Natural killer cell treated with Interleukin-12 subunit alpha and Interleukin-12 subunit beta and Interleukin-15 and Interleukin-18, amount 100 ng/mL, for 72 hours (primary cell): ENCODE results near the gene PLAAT2. TPM values are rescaled to one million over a fixed set of nuclear protein-coding genes. Genes with fewer than 3 reads are reported as not detected.
A peak's percentile ranks its signal among the peaks of the same experiment; 100 is the strongest.
"Not testable (repeated sequence)": the region's sequence is repeated elsewhere in the genome, so short reads cannot be mapped to it uniquely, and the experiment has no call there.

Experiments used
- ATAC-seq, 2 donors: fragments of 150-1000 bp; cut with Tn5 transposase in 1 of 2; sonication (Bioruptor Pico), chemical (Tn5 transposase) in 1 of 2; 2 replicates each; pipeline ENCODE4 v1.10.0; 2021
- DNase-seq: peaks from one replicate; pipeline ENCODE4 v3.0.0; 2022; ENCODE audit warnings: low spot score
- H3K27ac Mint-ChIP-seq, 2 donors: 1 replicate in 1 of 2; 2 replicates in 1 of 2; pipeline ENCODE4 v1.8.0; 2022; ENCODE audit warnings: mixed read lengths in 2 of 2, mild to moderate bottlenecking in 1 of 2, moderate library complexity in 1 of 2
- H3K27me3 Mint-ChIP-seq, 2 donors: 1 replicate in 1 of 2; 2 replicates in 1 of 2; pipeline ENCODE4 v1.8.0; 2022; ENCODE audit warnings: mixed read lengths in 2 of 2
- H3K36me3 Mint-ChIP-seq: one replicate; pipeline ENCODE4 v1.8.0; 2022; ENCODE audit warnings: mixed read lengths
- H3K4me1 Mint-ChIP-seq, 2 donors: 1 replicate in 1 of 2; 2 replicates in 1 of 2; pipeline ENCODE4 v1.8.0; 2022; ENCODE audit warnings: low read depth in 2 of 2, mixed read lengths in 2 of 2, mild to moderate bottlenecking in 1 of 2
- H3K4me3 Mint-ChIP-seq: one replicate; pipeline ENCODE4 v1.8.0; 2022; ENCODE audit warnings: mixed read lengths
- H3K9me3 Mint-ChIP-seq: 2 replicates; pipeline ENCODE4 v1.8.0; 2022; ENCODE audit warnings: mixed read lengths
- total RNA-seq, 2 donors: library from RNA; stranded (reverse); gene quantifications; one replicate each; pipeline ENCODE4 v1.2.3, GENCODE V29; 2022

PLAAT2 gene
- total RNA-seq = 1 to 10 TPM in 1 of 2 donors, not detected in 1; 1.4 TPM

DNA sequence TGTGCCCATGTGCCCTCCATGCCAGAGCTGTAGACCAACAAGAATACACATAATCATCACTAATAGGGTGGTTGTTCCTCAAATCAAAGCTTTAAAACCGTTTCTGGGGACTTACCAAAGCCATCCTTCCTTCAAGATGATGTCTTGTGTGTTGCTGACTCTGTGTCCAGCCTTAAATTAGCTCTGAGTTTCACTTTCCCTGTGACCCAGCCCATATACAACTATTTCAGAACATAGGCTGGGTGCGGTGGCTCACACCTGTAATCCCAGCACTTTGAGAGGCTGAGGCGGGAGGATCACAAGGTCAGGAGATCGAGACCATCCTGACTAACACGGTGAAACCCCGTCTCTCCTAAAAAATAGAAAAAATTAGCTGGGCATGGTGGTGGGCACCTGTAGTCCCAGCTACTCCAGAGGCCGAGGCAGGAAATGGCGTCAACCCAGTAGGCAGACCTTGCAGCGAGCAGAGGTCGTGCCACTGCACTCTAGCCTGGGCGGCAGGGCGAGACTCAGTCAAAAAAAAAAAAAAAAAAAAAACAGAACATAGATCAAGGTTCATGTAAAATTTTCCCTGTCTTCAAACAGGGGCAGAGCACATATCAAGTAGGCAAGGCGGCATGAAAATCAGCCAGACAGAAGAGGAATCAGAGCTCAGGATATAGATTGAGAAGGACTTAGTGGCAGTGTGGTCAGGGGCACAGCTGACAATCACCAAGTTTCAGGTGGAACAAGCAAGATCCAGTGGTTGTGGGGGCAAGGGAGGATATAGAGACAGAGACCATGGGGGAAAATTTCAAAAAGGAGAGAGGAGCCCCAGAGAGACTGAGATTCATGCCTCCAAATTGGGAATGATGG lies at the start of gene PLAAT2:
Gene PLAAT2, minus strand, starts transcription at position 179 of the 855 bp plus-strand sequence. Its CDS starts 55 bp downstream, at position 124.
- peak within 1 kb of the TSS; percentile 13 to 71 for H3K27ac Mint-ChIP-seq
- no peak for DNase-seq
- peaks cover 52 to 53% of the 10 kb centered on the region in 2 donors for H3K4me1 Mint-ChIP-seq
- H3K4me3 Mint-ChIP-seq = peak within 1 kb of the TSS; percentile 33
- H3K9me3 Mint-ChIP-seq = no peaks in the 10 kb centered on the region
- no peaks in the 10 kb centered on the region for H3K36me3 Mint-ChIP-seq
- ATAC-seq = no peak
- no peaks in the 10 kb centered on the region for H3K27me3 Mint-ChIP-seq

DNA sequence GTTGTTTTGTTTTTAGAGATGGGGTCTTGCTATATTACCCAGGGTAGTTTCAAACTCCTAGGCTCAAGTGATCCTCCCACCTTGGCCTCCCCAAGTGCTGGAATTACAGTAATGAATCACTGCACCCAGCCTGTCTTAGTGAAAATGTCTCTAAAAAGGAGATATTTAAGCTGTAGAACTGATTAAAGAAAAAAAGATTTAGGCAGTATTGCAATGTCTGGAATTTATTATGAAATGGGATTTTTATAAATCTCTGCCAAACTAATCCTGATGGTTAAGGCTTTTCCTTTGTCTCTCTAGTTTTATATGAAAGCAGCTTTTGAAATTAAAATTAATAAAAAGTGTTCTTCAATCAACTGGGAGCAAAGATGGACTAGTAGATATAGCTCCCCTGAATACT lies 49.0 kb upstream of the PLAAT2 start:
- DNase-seq (no peak), ATAC-seq (no peak)
- Mint-ChIP-seq H3K27ac (peak overlapping the region in 1 of 2 donors; percentile 84), H3K36me3 (no peaks in the 10 kb centered on the region), H3K4me3 (no peak overlapping the region), H3K4me1 (peaks cover 21 to 28% of the 10 kb centered on the region in 2 donors), H3K9me3 (no peaks in the 10 kb centered on the region), H3K27me3 (no peaks in the 10 kb centered on the region)

GRCh38 chr11:63611395-63611747 lies 48.2 kb upstream of the PLAAT2 start:
- H3K36me3 Mint-ChIP-seq = no peaks in the 10 kb centered on the region
- H3K4me1 Mint-ChIP-seq = peaks cover 21 to 33% of the 10 kb centered on the region in 2 donors
- H3K4me3 Mint-ChIP-seq = no peak overlapping the region
- no peaks in the 10 kb centered on the region for H3K27me3 Mint-ChIP-seq
- H3K9me3 Mint-ChIP-seq = no peaks in the 10 kb centered on the region
- peak overlapping the region; percentile 7 to 37 for H3K27ac Mint-ChIP-seq
- no peak for DNase-seq
- no peak for ATAC-seq

- Mint-ChIP-seq H3K27me3 (no peaks in the 10 kb centered on the region), H3K36me3 (no peaks in the 10 kb centered on the region), H3K9me3 (no peaks in the 10 kb centered on the region), H3K27ac (peak overlapping the region; percentile 7 to 64), H3K4me1 (peaks cover 21 to 36% of the 10 kb centered on the region in 2 donors), H3K4me3 (no peak overlapping the region)
- ATAC-seq (no peak), DNase-seq (no peak)
Observed at GRCh38 chr11:63610604-63611394, 47.6 kb upstream of the PLAAT2 start.

DNA sequence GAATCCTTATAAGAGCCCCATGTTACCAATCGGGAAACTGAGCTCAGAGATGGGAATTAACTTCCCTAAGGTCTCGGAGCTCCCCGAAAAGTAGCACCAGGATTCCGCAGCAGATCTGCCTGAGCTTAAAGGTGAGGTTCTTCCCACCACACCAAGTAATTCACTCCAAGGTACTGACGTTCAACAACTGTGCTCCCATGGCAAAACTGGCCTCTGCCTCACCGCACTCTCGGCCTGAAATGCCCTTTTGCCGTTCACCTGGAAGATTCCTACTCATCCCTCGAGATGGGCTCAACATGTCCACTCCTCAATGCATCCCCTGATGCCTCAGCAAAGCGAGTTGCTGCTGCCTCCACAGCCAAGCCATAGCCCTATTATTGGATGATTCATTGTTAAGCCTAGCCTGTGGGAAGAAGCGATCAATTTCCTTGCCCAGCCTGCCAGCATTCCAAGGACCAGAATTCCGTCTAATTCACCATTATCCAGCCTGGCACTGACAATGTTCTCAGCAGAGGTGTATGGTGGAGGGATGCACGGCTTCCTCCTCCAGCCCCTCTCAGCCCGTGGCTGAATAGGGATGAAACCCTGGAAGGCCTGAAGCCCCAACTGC lies 46.9 kb upstream of the PLAAT2 start:
- DNase-seq (no peak), ATAC-seq (no peak)
- Mint-ChIP-seq H3K27ac (peak overlapping the region; percentile 7 to 64), H3K36me3 (no peaks in the 10 kb centered on the region), H3K9me3 (no peaks in the 10 kb centered on the region), H3K4me3 (no peak overlapping the region), H3K4me1 (peaks cover 21 to 36% of the 10 kb centered on the region in 2 donors), H3K27me3 (no peaks in the 10 kb centered on the region)

DNA sequence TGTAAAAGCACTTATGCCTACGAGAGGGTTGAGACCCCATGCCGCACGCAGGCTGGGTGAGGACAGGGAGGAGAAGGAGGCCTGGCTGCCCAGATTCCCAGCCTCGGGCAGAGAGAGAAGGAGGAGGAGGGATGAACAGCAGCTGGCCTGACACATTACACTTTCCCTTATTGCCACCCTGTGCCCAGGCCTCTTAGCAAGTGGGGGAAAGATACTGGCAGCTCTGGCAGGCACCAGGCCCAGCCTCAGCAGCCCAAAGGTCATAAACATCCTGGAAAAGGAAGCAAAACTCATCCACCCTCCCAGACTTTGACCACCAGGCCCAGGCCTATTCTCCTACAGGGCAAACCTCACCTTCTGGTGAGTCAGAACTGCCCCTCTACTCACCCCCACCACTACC lies 46.4 kb upstream of the PLAAT2 start:
- Mint-ChIP-seq H3K27ac (peak overlapping the region in 1 of 2 donors; percentile 61), H3K36me3 (no peaks in the 10 kb centered on the region), H3K9me3 (no peaks in the 10 kb centered on the region), H3K27me3 (no peaks in the 10 kb centered on the region), H3K4me3 (no peak overlapping the region), H3K4me1 (peaks cover 21 to 35% of the 10 kb centered on the region in 2 donors)
- no peak for ATAC-seq
- no peak for DNase-seq

DNA sequence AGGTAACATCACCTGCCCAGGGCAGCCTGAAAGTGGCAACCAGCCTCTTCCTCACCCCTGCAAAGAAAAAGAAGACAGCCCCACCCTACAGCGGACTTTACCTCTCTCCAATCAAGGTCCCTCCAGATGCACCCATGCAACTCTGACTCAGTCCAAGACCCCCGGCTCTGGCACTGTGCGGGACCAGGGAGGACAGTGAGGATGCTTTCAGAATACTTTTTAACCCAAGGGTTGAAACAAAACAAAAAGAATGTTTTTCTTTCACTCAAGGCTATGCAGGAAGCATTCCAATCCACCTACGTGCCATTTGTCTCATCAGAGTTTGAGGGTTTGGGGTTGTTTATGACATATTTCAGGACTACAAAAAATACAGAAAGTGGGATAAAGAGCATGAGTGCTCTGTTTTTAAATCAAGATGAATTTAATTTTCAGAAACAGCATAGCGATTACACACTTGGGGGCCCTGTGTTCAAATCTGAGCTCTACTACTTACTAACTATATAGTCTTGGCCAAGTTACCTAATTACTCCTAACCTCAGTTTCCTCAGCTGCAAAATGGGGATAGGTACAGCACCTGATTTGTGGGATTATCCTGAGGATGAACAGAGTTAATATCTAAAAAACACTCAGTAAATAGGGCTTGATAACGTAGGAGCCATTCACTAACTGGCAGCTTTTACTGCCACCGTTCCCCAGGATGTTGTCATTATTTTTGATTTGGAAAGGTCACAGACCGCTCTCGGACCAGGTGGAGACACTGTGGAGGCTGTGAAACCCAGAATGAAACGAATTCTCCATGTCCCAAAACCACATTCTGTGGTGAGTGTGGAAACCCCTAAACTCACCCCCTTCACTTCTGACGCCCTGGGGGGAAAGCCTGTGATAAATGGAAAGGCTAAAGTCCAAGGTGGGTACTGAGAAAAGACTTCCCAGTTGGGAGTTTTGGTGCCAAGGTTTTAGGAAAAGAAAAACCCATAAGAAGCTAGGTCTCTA lies 45.5 kb upstream of the PLAAT2 start:
- DNase-seq = no peak
- no peak for ATAC-seq
- H3K9me3 Mint-ChIP-seq = no peaks in the 10 kb centered on the region
- no peak overlapping the region for H3K4me3 Mint-ChIP-seq
- no peaks in the 10 kb centered on the region for H3K36me3 Mint-ChIP-seq
- no peaks in the 10 kb centered on the region for H3K27me3 Mint-ChIP-seq
- peak overlapping the region in 1 of 2 donors; percentile 61 for H3K27ac Mint-ChIP-seq
- H3K4me1 Mint-ChIP-seq = peaks cover 21 to 34% of the 10 kb centered on the region in 2 donors

- ATAC-seq (no peak), DNase-seq (no peak)
- Mint-ChIP-seq H3K9me3 (no peaks in the 10 kb centered on the region), H3K4me1 (peaks cover 0 to 36% of the 10 kb centered on the region in 2 donors), H3K27ac (no peak overlapping the region), H3K4me3 (no peak overlapping the region), H3K36me3 (no peaks in the 10 kb centered on the region), H3K27me3 (no peaks in the 10 kb centered on the region)
Observed at GRCh38 chr11:63603180-63603518, 40.0 kb upstream of the PLAAT2 start.

DNA sequence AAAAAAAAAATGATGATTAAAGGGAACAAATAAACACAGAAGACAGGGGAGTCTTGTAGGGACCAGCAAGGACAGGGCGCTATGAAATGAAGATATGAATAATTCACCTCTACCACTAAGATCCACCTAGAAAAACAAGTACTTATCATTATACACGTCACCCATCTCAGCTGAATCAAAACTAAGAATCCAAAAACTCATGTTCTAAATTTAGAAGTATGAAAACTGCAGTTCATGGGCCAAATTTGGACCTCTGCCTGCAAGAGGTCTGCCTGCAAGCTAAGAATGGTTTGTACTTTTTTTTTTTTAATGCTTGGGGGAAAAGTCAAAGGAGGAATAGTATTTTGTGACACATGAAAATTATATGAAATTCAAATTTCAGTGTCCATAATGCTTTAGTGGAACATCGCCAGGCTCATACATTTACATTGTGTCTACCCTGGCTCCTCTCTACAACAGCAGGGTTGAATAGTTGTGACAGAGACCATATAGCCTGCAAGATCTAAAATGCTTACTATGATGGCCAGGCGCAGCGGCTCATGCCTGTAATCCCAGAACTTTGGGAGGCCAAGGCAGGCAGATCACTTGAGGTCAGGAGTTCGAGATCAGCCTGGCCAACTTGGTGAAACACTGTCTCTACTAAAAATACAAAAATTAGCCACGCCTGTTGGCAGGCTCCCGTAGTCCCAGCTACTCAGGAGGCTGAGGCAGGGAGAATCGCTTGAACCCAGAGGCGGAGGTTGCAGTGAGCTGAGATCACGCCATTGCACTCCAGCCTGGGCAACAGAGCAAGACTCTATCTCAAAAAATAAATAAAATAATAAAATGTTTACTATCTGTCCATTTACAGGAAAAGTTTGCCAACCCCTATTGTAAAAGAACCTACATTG lies 39.4 kb upstream of the PLAAT2 start:
- DNase-seq = not testable (repeated sequence)

DNA sequence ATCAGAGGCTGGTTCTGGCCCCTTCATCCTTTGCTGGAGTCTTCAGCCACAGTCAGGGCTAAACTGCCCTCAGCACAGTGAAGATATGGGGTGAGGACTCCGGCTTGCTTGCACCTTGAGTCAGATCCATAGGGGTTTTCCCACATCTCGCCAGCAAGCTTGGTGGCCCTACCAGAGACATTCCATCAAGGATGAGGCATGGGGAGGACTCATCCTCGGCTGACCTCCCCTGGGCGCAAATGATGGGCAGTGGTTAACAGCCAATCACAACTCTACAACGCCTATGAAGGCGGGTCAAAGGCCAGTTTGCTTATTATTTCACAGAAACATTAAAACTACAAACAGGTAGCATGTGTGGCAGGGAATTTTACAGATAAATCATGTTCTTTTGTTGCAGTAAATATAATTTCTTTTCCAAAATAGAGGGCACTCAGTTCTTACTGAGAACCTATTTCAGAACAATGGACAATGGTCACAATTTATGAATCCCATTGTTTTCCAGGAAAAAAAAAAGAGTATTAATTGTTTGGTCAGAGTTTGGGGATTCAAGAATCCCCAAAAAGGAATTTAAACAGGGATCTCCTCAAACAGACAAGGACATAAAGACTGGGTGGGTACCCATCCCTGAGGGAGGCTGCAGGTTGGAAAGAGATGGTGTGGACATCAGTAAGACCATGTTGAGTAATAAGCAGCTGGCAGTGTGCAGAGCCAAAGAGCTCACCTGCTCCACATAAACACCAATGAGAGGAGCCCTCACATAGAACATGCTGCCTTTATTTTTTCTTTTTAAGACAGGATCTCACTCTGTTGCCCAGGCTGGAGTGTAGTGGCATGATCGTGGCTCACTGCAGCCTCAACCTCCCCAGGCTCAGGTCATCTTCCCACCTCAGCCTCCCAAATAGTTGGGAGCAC lies 36.3 kb upstream of the PLAAT2 start:
- ATAC-seq = no peak
- no peak overlapping the region for H3K4me3 Mint-ChIP-seq

More for the DNA sequence above, 39.4 kb upstream of the PLAAT2 start:
- not testable (repeated sequence) for H3K27me3 Mint-ChIP-seq, H3K27ac Mint-ChIP-seq, H3K36me3 Mint-ChIP-seq, ATAC-seq, H3K9me3 Mint-ChIP-seq, H3K4me3 Mint-ChIP-seq
- peaks cover 0 to 34% of the 10 kb centered on the region in 2 donors for H3K4me1 Mint-ChIP-seq

GRCh38 chr11:63598556-63598955 lies 35.4 kb upstream of the PLAAT2 start:
- DNase-seq (no peak), ATAC-seq (no peak)
- Mint-ChIP-seq H3K27me3 (no peaks in the 10 kb centered on the region), H3K4me1 (peaks cover 4 to 29% of the 10 kb centered on the region in 2 donors), H3K27ac (peak overlapping the region in 1 of 2 donors; percentile 42), H3K36me3 (peaks cover 6% of the 10 kb centered on the region), H3K9me3 (no peaks in the 10 kb centered on the region), H3K4me3 (no peak overlapping the region)

More for the DNA sequence above, 36.3 kb upstream of the PLAAT2 start:
- Mint-ChIP-seq H3K9me3 (no peaks in the 10 kb centered on the region), H3K27me3 (no peaks in the 10 kb centered on the region), H3K36me3 (peaks cover under 1% of the 10 kb centered on the region), H3K4me1 (peaks cover 0 to 24% of the 10 kb centered on the region in 2 donors), H3K27ac (peak overlapping the region in 1 of 2 donors; percentile 42)
- DNase-seq = no peak
